Trophoblast cell (in vitro differentiated cells and primary cell): ENCODE results near the gene TTC28.
"Not testable (repeated sequence)": the region's sequence is repeated elsewhere in the genome, so short reads cannot be mapped to it uniquely, and the experiment has no call there.

Experiments used
- DNase-seq, 2 donors: peaks; one replicate each; pipeline ENCODE4 v3.0.0-alpha.2; 2016
- H2AFZ ChIP-seq: 2 replicates; pipeline ENCODE4 v1.6.1; 2013; ENCODE audit warnings: low read length, moderate library complexity, mild to moderate bottlenecking; ENCODE audit not compliant: insufficient read depth, poor library complexity
- H2AK5ac ChIP-seq: 2 replicates; pipeline ENCODE4 v1.6.1; 2013; ENCODE audit warnings: mild to moderate bottlenecking, low read length
- H2BK120ac ChIP-seq: 2 replicates; pipeline ENCODE4 v1.6.1; 2013; ENCODE audit warnings: low read length, mild to moderate bottlenecking, moderate library complexity; ENCODE audit not compliant: insufficient read depth, poor library complexity
- H2BK12ac ChIP-seq: 2 replicates; pipeline ENCODE4 v1.6.1; 2013; ENCODE audit warnings: mild to moderate bottlenecking, low read length, moderate library complexity
- H2BK5ac ChIP-seq: 2 replicates; pipeline ENCODE4 v1.6.1; 2013; ENCODE audit warnings: low read length, low read depth, moderate library complexity, mild to moderate bottlenecking; ENCODE audit not compliant: poor library complexity
- H3K14ac ChIP-seq: 2 replicates; pipeline ENCODE4 v1.6.1; 2013; ENCODE audit warnings: mild to moderate bottlenecking, low read length
- H3K18ac ChIP-seq: 2 replicates; pipeline ENCODE4 v1.6.1; 2013; ENCODE audit warnings: mild to moderate bottlenecking, low read length
- H3K23ac ChIP-seq: 2 replicates; pipeline ENCODE4 v1.6.1; 2013; ENCODE audit warnings: low read length
- H3K27ac ChIP-seq: 2 replicates; pipeline ENCODE4 v1.5.1; 2013; ENCODE audit warnings: low read depth, mild to moderate bottlenecking, inconsistent platforms, low read length, moderate library complexity
- H3K27me3 ChIP-seq: 2 replicates; pipeline ENCODE4 v1.6.1; 2013; ENCODE audit warnings: inconsistent platforms, mild to moderate bottlenecking, low read length, moderate library complexity; ENCODE audit not compliant: insufficient read depth
- H3K36me3 ChIP-seq, 2 experiments: 1 replicate in 1 of 2; 2 replicates in 1 of 2; pipeline ENCODE4 v1.6.1; 2013; ENCODE audit warnings: low read length in 2 of 2, mild to moderate bottlenecking in 2 of 2, moderate library complexity in 1 of 2; ENCODE audit not compliant: insufficient read depth in 2 of 2, control insufficient read depth in 1 of 2
- H3K4ac ChIP-seq: 2 replicates; pipeline ENCODE4 v1.6.1; 2013; ENCODE audit warnings: low read depth, mild to moderate bottlenecking, low read length, moderate library complexity
- H3K4me1 ChIP-seq, 2 experiments: 1 replicate in 1 of 2; 2 replicates in 1 of 2; pipeline ENCODE4 v1.6.1; 2013; ENCODE audit warnings: low read length in 2 of 2, mild to moderate bottlenecking in 2 of 2, moderate library complexity in 1 of 2; ENCODE audit not compliant: insufficient read depth in 2 of 2, control insufficient read depth in 1 of 2
- H3K4me2 ChIP-seq: 2 replicates; pipeline ENCODE4 v1.6.1; 2013; ENCODE audit warnings: inconsistent platforms, mild to moderate bottlenecking, low read length, moderate library complexity
- H3K4me3 ChIP-seq: 2 replicates; pipeline ENCODE4 v1.5.1; 2013; ENCODE audit warnings: mild to moderate bottlenecking, low read depth, low read length, inconsistent platforms
- H3K79me1 ChIP-seq: one replicate; pipeline ENCODE4 v1.6.1; 2013; ENCODE audit warnings: low read length
- H3K79me2 ChIP-seq: 2 replicates; pipeline ENCODE4 v1.6.1; 2013; ENCODE audit warnings: low read length, mild to moderate bottlenecking; ENCODE audit not compliant: control insufficient read depth, insufficient read depth, poor library complexity
- H3K9ac ChIP-seq: 2 replicates; pipeline ENCODE4 v1.6.1; 2013; ENCODE audit warnings: mild to moderate bottlenecking, low read length
- H3K9me3 ChIP-seq: 2 replicates; pipeline ENCODE4 v1.6.1; 2013; ENCODE audit warnings: low read depth, mild to moderate bottlenecking, control low read depth, inconsistent platforms, low read length; ENCODE audit not compliant: insufficient read depth
- H4K12ac ChIP-seq: 2 replicates; pipeline ENCODE4 v1.6.1; 2013; ENCODE audit warnings: low read depth, mild to moderate bottlenecking, low read length, moderate library complexity
- H4K8ac ChIP-seq: 2 replicates; pipeline ENCODE4 v1.6.1; 2013; ENCODE audit warnings: low read depth, mild to moderate bottlenecking, low read length, moderate library complexity
- H4K91ac ChIP-seq: one replicate; pipeline ENCODE4 v1.6.1; 2013; ENCODE audit warnings: low read depth, mild to moderate bottlenecking, low read length, moderate library complexity
- WGBS: extraction: QIAGEN DNeasy Blood & Tissue Kit; methylation state at CpG from one replicate; pipeline ENCODE4 v1.1.7; 2013; ENCODE audit warnings: missing lambda C conversion rate; ENCODE audit not compliant: insufficient read length, insufficient coverage; ENCODE audit errors: extremely low coverage; 5-methylcytosine and 5-hydroxymethylcytosine counted together

TTC28 gene

DNA sequence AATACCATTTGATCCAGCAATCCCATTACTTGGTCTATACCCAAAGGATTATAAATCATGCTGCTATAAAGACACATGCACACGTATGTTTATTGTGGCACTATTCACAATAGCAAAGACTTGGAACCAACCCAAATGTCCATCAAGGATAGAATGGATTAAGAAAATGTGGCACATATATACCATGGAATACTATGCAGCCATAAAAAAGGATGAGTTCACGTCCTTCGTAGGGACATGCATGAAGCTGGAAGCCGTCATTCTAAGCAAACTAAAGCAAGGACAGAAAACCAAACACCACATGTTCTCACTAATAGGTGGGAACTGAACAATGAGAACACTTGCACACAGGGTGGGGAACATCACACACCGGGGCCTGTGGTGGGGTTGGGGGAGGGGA is 464.9 kb downstream of the TTC28 start:
- WGBS, result no CpG with 5 or more reads among the region's 5 CpGs
- not testable (repeated sequence) for H2AK5ac ChIP-seq, H3K79me1 ChIP-seq

DNA sequence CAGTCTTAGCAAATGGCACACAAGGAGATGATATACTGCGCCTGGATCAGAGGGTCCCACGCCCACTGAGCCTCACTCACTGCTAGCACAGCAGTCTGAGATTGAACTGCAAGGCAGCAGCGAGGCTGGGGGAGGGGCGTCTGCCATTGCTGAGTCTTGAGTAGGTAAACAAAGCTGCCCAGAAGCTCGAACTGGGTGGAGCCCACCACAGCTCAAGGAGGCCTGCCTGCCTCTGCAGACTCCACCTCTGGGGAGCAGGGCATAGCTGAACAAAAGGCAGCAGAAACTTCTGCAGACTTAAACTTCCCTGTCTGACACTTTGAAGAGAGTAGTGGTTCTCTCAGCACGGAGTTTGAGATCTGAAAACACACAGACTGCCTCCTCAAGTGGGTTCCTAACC is 470.2 kb downstream of the TTC28 start:
- not testable (repeated sequence) for H3K27ac ChIP-seq, H3K4me3 ChIP-seq, DNase-seq, H3K14ac ChIP-seq, H2BK120ac ChIP-seq, H3K27me3 ChIP-seq, H2BK12ac ChIP-seq, H3K18ac ChIP-seq, H3K79me2 ChIP-seq, H2AFZ ChIP-seq, H3K4ac ChIP-seq, H3K4me1 ChIP-seq, H3K9me3 ChIP-seq, H4K8ac ChIP-seq, H3K9ac ChIP-seq, H3K79me1 ChIP-seq, H4K12ac ChIP-seq, H3K36me3 ChIP-seq, H2BK5ac ChIP-seq, H3K4me2 ChIP-seq, H4K91ac ChIP-seq, H2AK5ac ChIP-seq, H3K23ac ChIP-seq
- no CpG with 5 or more reads among the region's 6 CpGs for WGBS

More for the DNA sequence above, 464.9 kb downstream of the TTC28 start:
- H3K79me2 ChIP-seq, H3K14ac ChIP-seq, H3K4me3 ChIP-seq, H4K91ac ChIP-seq, H3K4ac ChIP-seq, DNase-seq, H3K18ac ChIP-seq, H2BK12ac ChIP-seq, H2BK120ac ChIP-seq, H3K9me3 ChIP-seq, H3K27ac ChIP-seq, H3K23ac ChIP-seq, H3K36me3 ChIP-seq, H3K9ac ChIP-seq, H4K8ac ChIP-seq, H3K4me1 ChIP-seq, H2AFZ ChIP-seq, H2BK5ac ChIP-seq, H3K4me2 ChIP-seq, H4K12ac ChIP-seq, H3K27me3 ChIP-seq: not testable (repeated sequence)

DNA sequence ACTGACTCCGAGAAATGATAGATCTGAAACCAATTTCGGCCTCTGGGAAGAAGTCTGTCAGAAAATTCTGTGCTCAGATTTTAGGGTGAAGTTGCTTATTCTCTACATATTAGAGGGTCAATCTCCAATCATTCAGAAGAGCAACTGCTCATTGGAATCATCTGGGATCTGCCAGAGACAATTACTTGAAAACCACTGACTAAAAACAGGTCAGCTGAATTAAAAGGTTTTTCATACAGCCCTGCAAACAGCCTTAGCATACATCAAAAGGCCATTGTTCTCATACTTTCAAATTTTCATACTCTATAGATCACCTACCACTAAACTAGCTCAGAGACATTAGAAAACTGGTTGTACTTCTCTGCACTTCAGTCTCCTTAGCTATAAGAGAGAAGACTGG is 470.9 kb downstream of the TTC28 start:
- Histone ChIP-seq H4K91ac (no peak overlapping the region), H3K4me3 (no peak overlapping the region), H3K4me1 (no peaks in the 10 kb centered on the region), H3K79me2 (no peaks in the 10 kb centered on the region), H3K27me3 (no peaks in the 10 kb centered on the region), H3K4ac (no peak overlapping the region), H3K23ac (no peak overlapping the region), H3K14ac (no peak overlapping the region), H3K79me1 (no peaks in the 10 kb centered on the region), H2AK5ac (no peak overlapping the region), H3K36me3 (no peaks in the 10 kb centered on the region), H2AFZ (no peak overlapping the region), H3K27ac (no peak overlapping the region), H2BK5ac (no peak overlapping the region), H3K18ac (no peak overlapping the region), H4K8ac (no peak overlapping the region), H4K12ac (no peak overlapping the region), H3K9me3 (no peaks in the 10 kb centered on the region), H2BK12ac (no peak overlapping the region), H3K4me2 (no peak overlapping the region), H2BK120ac (no peak overlapping the region), H3K9ac (no peak overlapping the region)
- DNase-seq, result no peak
- no CpG with 5 or more reads among the region's 2 CpGs for WGBS

DNA sequence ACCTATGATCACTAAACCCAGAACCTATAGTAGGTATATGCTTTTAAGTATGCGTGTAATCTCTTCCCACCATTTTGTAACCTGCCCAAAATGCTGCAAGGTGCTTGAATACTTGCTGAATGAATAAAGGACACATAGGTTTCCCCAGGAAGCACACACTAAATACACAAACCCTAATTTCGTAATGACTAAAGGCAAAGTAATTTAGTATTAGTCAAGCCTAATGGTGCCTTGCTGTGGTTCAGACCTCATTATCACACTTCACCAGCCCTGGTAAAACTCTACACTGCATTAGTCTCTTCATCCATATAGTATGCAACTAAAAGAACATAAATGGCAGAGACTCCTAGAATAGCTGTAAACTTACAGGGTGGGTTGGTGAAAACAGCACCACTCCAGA is 471.6 kb downstream of the TTC28 start:
- no CpG with 5 or more reads among the region's 2 CpGs for WGBS
- H3K4me1 ChIP-seq, result no peaks in the 10 kb centered on the region
- no peak overlapping the region for H3K18ac ChIP-seq

More for the DNA sequence above, 471.6 kb downstream of the TTC28 start:
- no peaks in the 10 kb centered on the region for H3K27me3 ChIP-seq
- H2BK120ac ChIP-seq, result no peak overlapping the region
- no peak overlapping the region for H2BK5ac ChIP-seq
- no peak overlapping the region for H4K91ac ChIP-seq
- no peak overlapping the region for H3K9ac ChIP-seq
- no peak overlapping the region for H4K12ac ChIP-seq
- no peaks in the 10 kb centered on the region for H3K36me3 ChIP-seq
- H3K4me3 ChIP-seq, result no peak overlapping the region
- no peak overlapping the region for H4K8ac ChIP-seq
- H3K23ac ChIP-seq, result no peak overlapping the region
- H3K27ac ChIP-seq, result no peak overlapping the region
- no peaks in the 10 kb centered on the region for H3K9me3 ChIP-seq
- H2BK12ac ChIP-seq, result no peak overlapping the region
- no peaks in the 10 kb centered on the region for H3K79me2 ChIP-seq
- no peak overlapping the region for H2AK5ac ChIP-seq
- no peak overlapping the region for H3K14ac ChIP-seq
- no peak for DNase-seq
- H3K4ac ChIP-seq, result no peak overlapping the region
- H3K4me2 ChIP-seq, result no peak overlapping the region
- H3K79me1 ChIP-seq, result no peaks in the 10 kb centered on the region
- no peak overlapping the region for H2AFZ ChIP-seq
